ENCODE data around the gene MAP6.

The MAP6 gene

DNA sequence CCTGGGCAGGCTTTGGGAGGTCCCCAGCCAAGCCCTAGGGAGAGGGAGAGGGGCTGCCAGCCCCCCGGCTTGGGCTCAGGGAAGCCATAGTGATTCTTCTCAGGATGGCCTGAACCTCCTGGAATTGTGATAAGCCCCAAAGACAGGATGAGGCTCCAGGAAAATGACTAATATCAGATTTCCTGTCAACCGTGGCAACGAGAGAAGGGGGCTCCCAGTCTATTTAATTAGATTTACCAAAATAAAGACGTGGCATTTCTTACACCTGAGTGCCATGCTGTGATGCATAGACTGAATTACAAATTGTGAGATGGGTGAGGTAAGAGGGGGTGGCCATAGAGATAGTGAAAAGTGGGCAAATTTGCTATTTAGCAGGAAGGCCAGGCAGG lies 86.3 kb downstream of the MAP6 start:
- no peak for DNase-seq (ENCODE audit: insufficient read length, low spot score)
- TF ChIP-seq POLR2A (IDR thresholded peaks at IDR 0.05; ENCODE audit: low read depth, low read length) (no peak), TAF1 (IDR thresholded peaks at IDR 0.05; ENCODE audit: low read depth, low read length) (no peak), POU2F2 (IDR thresholded peaks at IDR 0.05; ENCODE audit: low read depth, low read length) (no peak), SPI1 (IDR thresholded peaks at IDR 0.05; ENCODE audit: low read depth, low read length) (no peak), POLR2AphosphoS5 (IDR thresholded peaks at IDR 0.05; ENCODE audit: low read depth, low read length) (no peak), PAX5 (IDR thresholded peaks at IDR 0.05; ENCODE audit: insufficient read depth, low read length, severe bottlenecking) (no peak)
- FAIRE-seq, result peak; percentile 62

DNA sequence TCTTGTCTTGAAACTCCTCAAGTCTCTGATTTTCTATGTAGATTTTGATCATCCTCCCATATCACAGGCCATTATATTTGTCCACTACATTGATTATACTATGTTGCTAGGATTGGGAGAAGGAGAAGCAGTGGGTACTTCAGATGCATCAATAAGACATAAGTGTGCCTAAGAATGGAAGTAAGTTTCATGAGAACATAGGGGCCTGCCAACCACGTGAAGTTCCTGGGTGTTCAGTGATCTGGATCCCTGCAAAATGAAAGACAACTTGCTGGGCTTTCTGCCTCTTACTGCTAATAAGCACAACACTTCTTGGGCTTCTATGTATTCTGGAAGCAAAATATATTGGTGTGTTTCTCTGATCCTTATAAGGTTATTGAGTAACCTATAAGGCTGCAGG lies 89.0 kb downstream of the MAP6 start:
- DNase-seq (ENCODE audit: insufficient read length, low spot score) (no peak), FAIRE-seq (peak; percentile 13)
- TF ChIP-seq PAX5 (IDR thresholded peaks at IDR 0.05; ENCODE audit: insufficient read depth, low read length, severe bottlenecking) (no peak), POLR2AphosphoS5 (IDR thresholded peaks at IDR 0.05; ENCODE audit: low read depth, low read length) (no peak), TAF1 (IDR thresholded peaks at IDR 0.05; ENCODE audit: low read depth, low read length) (no peak), SPI1 (IDR thresholded peaks at IDR 0.05; ENCODE audit: low read depth, low read length) (no peak), POU2F2 (IDR thresholded peaks at IDR 0.05; ENCODE audit: low read depth, low read length) (no peak), POLR2A (IDR thresholded peaks at IDR 0.05; ENCODE audit: low read depth, low read length) (no peak)

DNA sequence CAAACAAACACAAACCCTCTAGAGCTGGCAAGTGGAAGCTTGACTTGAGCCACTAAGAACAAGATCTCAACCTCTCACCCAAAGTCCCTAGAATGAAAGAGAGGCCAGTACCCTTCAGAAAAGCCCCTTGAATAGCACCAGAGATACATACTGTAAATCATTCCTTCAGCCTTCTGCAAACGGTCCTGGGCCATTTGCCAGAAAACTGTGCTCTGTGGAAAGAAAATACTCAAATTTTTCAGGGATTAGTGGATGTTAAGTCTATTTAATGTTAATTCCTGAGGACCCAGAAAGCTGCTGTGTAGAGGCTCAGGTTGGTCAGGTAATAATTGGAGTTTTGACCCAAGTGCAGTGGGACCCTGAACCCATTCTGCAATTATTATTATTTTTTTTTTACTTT lies 89.9 kb downstream of the MAP6 start:
- no peak for TF ChIP-seq POLR2A (IDR thresholded peaks at IDR 0.05; ENCODE audit: low read depth, low read length)
- TF ChIP-seq TAF1 (IDR thresholded peaks at IDR 0.05; ENCODE audit: low read depth, low read length), result no peak
- TF ChIP-seq POLR2AphosphoS5 (IDR thresholded peaks at IDR 0.05; ENCODE audit: low read depth, low read length), result no peak
- TF ChIP-seq POU2F2 (IDR thresholded peaks at IDR 0.05; ENCODE audit: low read depth, low read length), result no peak
- no peak for TF ChIP-seq SPI1 (IDR thresholded peaks at IDR 0.05; ENCODE audit: low read depth, low read length)
- no peak for TF ChIP-seq PAX5 (IDR thresholded peaks at IDR 0.05; ENCODE audit: insufficient read depth, low read length, severe bottlenecking)
- no peak for DNase-seq (ENCODE audit: insufficient read length, low spot score)
- no peak for FAIRE-seq

DNA sequence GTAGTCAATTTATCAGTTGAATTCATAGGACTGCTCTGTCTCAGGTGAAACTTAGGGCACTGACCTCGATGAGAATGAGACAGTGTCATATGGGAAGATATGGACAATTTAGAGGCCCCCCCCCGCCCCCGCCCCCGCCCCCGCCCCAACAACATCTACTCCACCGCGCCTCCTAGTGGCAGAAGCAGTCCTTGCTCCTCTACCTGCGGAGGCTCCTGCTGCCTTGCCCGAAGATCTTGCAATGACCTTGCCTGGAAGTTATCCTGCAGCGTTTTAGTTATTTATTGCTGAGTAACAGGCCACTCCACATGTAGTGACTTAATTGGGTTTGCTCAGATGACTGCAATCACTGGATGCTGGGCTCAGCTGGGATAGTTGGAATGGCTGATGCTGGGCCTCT lies 91.6 kb downstream of the MAP6 start:
- FAIRE-seq (no peak), DNase-seq (ENCODE audit: insufficient read length, low spot score) (no peak)
- TF ChIP-seq POLR2AphosphoS5 (IDR thresholded peaks at IDR 0.05; ENCODE audit: low read depth, low read length) (no peak), POU2F2 (IDR thresholded peaks at IDR 0.05; ENCODE audit: low read depth, low read length) (no peak), PAX5 (IDR thresholded peaks at IDR 0.05; ENCODE audit: insufficient read depth, low read length, severe bottlenecking) (no peak), SPI1 (IDR thresholded peaks at IDR 0.05; ENCODE audit: low read depth, low read length) (no peak), POLR2A (IDR thresholded peaks at IDR 0.05; ENCODE audit: low read depth, low read length) (no peak), TAF1 (IDR thresholded peaks at IDR 0.05; ENCODE audit: low read depth, low read length) (no peak)

DNA sequence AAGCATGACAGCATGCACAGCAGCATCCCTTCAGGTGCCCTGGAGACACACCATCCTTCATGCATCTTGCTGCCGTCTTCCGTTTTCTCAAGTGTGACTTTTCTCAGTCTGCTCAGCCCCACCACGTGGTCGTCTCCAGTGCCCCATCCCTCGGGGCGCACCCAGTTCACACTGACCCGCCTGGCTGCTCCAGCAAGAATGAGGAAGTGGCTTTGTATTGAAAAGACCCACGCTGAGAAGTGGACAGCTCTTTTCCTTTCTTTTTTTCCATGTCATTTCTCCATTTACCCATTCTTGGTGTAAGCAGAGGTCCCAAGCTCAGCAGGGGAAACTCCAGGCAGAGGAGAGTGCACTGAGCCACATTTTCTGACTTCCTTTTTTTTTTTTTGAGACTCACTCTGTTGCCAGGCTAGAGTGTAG lies 92.3 kb downstream of the MAP6 start:
- TF ChIP-seq POLR2A (IDR thresholded peaks at IDR 0.05; ENCODE audit: low read depth, low read length), result no peak
- TF ChIP-seq SPI1 (IDR thresholded peaks at IDR 0.05; ENCODE audit: low read depth, low read length), result peak; percentile 91
- FAIRE-seq (no peak), DNase-seq (ENCODE audit: insufficient read length, low spot score) (peak; percentile 47)

DNA sequence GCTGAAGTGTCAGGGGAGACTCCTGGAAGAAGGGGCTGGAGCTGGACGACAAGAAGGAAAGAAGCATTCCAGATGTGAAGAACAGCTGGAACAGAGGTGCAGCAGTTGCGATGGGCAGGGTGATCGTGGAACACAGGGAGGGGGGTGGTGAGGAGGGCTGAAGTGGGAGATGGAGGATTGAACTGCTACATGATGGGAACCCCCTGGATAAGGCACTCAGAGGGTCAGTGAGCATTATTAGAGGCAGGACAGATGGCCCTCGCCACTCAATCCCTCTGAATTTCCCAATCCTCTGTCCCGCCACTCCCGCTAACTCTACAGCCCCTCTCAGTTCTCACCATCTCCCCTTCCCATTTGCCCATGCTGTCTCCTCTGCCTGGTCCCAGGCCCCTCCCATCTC lies 92.8 kb downstream of the MAP6 start:
- no peak for FAIRE-seq
- TF ChIP-seq POLR2AphosphoS5 (IDR thresholded peaks at IDR 0.05; ENCODE audit: low read depth, low read length), result no peak
- TF ChIP-seq POU2F2 (IDR thresholded peaks at IDR 0.05; ENCODE audit: low read depth, low read length), result no peak
- TF ChIP-seq TAF1 (IDR thresholded peaks at IDR 0.05; ENCODE audit: low read depth, low read length), result no peak
- TF ChIP-seq PAX5 (IDR thresholded peaks at IDR 0.05; ENCODE audit: insufficient read depth, low read length, severe bottlenecking), result no peak
- no peak for TF ChIP-seq SPI1 (IDR thresholded peaks at IDR 0.05; ENCODE audit: low read depth, low read length)

DNA sequence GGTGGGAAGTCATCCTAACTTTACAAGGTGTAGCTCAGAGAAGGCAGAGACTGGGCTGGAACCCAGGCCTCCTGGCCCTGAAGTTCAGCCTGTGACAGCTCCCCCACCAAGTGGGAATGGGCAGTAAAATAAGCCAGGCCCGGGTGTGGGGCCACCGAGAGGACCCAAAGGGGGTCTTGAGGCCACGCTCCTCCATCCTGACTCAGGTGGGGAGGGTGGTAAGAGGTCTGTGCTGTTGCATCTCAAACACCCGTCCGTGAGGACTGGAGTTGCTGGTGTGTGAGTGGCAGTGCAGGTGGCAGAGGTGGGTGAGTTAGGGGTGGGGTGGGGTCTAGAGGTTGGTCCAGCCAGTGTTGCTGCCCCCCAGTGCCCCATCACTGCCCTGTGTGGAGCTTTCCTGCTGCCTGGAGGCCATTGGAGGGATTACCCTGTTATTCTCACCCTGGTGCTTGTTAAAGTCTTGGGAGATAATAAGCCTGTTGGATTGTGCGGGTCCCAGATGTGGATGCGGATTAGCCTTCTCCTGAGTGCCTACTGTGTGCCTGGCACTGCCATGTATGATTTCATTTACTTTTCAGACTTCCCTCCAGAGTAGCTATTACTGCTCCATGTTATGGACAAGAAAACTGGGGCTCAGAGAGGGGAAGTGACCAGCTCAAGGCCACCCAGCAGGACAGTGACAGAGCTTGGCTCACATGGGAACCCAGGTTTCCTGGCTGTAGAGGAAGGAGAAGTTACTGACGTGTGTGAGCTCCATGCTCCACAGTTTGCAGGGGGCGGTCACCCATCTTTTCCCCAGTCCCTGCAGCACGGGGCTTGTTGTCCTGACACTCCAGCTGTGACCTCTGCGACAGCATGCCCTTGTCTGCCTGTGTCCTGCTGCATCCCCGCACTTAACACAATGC lies 93.9 kb downstream of the MAP6 start:
- TF ChIP-seq PAX5 (IDR thresholded peaks at IDR 0.05; ENCODE audit: insufficient read depth, low read length, severe bottlenecking) (no peak), POLR2A (IDR thresholded peaks at IDR 0.05; ENCODE audit: low read depth, low read length) (no peak), POU2F2 (IDR thresholded peaks at IDR 0.05; ENCODE audit: low read depth, low read length) (no peak), SPI1 (IDR thresholded peaks at IDR 0.05; ENCODE audit: low read depth, low read length) (no peak), POLR2AphosphoS5 (IDR thresholded peaks at IDR 0.05; ENCODE audit: low read depth, low read length) (no peak), TAF1 (IDR thresholded peaks at IDR 0.05; ENCODE audit: low read depth, low read length) (no peak)
- DNase-seq (ENCODE audit: insufficient read length, low spot score), result no peak
- FAIRE-seq, result no peak

More for the DNA sequence above, 92.8 kb downstream of the MAP6 start:
- DNase-seq (ENCODE audit: insufficient read length, low spot score), result no peak

DNA sequence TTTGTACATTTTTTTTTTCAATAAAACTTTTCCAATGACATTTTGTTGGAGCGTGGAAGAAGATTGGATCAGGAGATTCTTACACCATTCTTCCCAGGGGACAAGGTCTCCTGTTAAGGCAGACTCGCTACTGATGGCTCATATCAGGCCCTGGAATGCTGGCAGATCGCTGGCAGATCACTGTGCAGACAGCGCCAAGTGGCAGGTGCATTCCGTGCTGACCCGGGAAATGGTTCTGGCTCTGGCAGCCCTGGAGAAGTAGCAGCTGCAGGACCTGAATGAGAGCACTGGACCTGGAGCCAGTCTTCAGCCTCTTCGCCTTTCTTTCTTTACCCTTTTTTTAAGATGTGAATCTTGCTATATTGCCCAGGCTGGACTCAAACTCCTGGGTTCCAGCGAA lies 96.1 kb downstream of the MAP6 start:
- no peak for DNase-seq (ENCODE audit: insufficient read length, low spot score)
- TF ChIP-seq PAX5 (IDR thresholded peaks at IDR 0.05; ENCODE audit: insufficient read depth, low read length, severe bottlenecking), result no peak
- TF ChIP-seq SPI1 (IDR thresholded peaks at IDR 0.05; ENCODE audit: low read depth, low read length), result no peak
- TF ChIP-seq POLR2AphosphoS5 (IDR thresholded peaks at IDR 0.05; ENCODE audit: low read depth, low read length), result no peak
- TF ChIP-seq POU2F2 (IDR thresholded peaks at IDR 0.05; ENCODE audit: low read depth, low read length), result no peak
- TF ChIP-seq TAF1 (IDR thresholded peaks at IDR 0.05; ENCODE audit: low read depth, low read length), result no peak
- TF ChIP-seq POLR2A (IDR thresholded peaks at IDR 0.05; ENCODE audit: low read depth, low read length), result no peak
- no peak for FAIRE-seq

DNA sequence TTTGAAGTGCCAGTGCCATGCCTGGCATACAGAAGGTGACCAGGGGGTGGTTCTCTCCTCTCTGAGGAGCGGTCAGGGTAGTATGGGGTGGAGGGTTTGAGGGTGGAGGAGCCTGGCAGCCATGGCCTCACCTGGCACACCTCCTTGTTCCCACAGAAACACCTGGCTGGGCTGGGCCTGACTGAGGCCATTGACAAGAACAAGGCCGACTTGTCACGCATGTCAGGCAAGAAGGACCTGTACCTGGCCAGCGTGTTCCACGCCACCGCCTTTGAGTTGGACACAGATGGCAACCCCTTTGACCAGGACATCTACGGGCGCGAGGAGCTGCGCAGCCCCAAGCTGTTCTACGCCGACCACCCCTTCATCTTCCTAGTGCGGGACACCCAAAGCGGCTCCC lies 97.2 kb downstream of the MAP6 start:
- TF ChIP-seq SPI1 (IDR thresholded peaks at IDR 0.05; ENCODE audit: low read depth, low read length) (no peak), POU2F2 (IDR thresholded peaks at IDR 0.05; ENCODE audit: low read depth, low read length) (no peak), POLR2A (IDR thresholded peaks at IDR 0.05; ENCODE audit: low read depth, low read length) (no peak), POLR2AphosphoS5 (IDR thresholded peaks at IDR 0.05; ENCODE audit: low read depth, low read length) (no peak), PAX5 (IDR thresholded peaks at IDR 0.05; ENCODE audit: insufficient read depth, low read length, severe bottlenecking) (no peak), TAF1 (IDR thresholded peaks at IDR 0.05; ENCODE audit: low read depth, low read length) (no peak)
- DNase-seq (ENCODE audit: insufficient read length, low spot score) (no peak), FAIRE-seq (no peak)

Measured in GM12891 (cell line).